A549 (cell line): ENCODE data around the gene SCYGR8. TPM values are rescaled to one million over a fixed set of nuclear protein-coding genes. Genes with fewer than 3 reads are reported as not detected.

Experiments
- ATAC-seq, 2 experiments: fragments of 200-7000 bp in 1 of 2; fragments of >200 bp in 1 of 2; cut with Nextera tagmentation in 1 of 2; cut with Tn5 transposase in 1 of 2; 3 replicates each; pipeline versions ENCODE4 v1.8.0 to v1.9.1; 2018 to 2020; ENCODE audit warnings: mild to moderate bottlenecking in 1 of 2, moderate library complexity in 1 of 2
- CTCF ChIA-PET: fragments of 300-600 bp; sonication (Branson Sonifier 250); formaldehyde crosslinking; extraction: SDS; loops from one replicate; lab custom pipeline; 2021; ENCODE audit warnings: antibody characterized with exemption, inconsistent platforms; lab: Yijun Ruan, JAX
- POLR2A ChIA-PET: fragments of 350-600 bp; formaldehyde crosslinking; extraction: SDS; loops from one replicate; lab custom pipeline; 2021; ENCODE audit warnings: antibody characterized with exemption, inconsistent platforms; lab: Yijun Ruan, JAX
- DNase-seq, 2 experiments: peaks; one replicate each; pipeline versions ENCODE4 v3.0.0 to v3.0.0-alpha.2; 2011 to 2016; ENCODE audit warnings: low read depth in 1 of 2, low spot score in 1 of 2
- FAIRE-seq: peaks from 2 replicates; lab custom pipeline; 2011; peaks lifted over from hg19 to GRCh38; lab: Jason Lieb, UNC
- H3K27ac ChIP-seq, 2 experiments: fragments of >200 bp; sonication (Bioruptor Twin); formaldehyde crosslinking; 3 replicates each; pipeline ENCODE4 v1.5.1; 2016 to 2017
- H3K4me1 ChIP-seq: fragments of >200 bp; sonication (Bioruptor Twin); formaldehyde crosslinking; 3 replicates; pipeline ENCODE4 v1.6.1; 2016
- H3K4me2 ChIP-seq: fragments of >200 bp; sonication (Bioruptor Twin); formaldehyde crosslinking; 3 replicates; pipeline ENCODE4 v1.6.1; 2016
- H3K4me3 ChIP-seq: fragments of >200 bp; sonication (Bioruptor Twin); formaldehyde crosslinking; 3 replicates; pipeline ENCODE4 v1.5.1; 2016
- H3K9me3 ChIP-seq: fragments of >200 bp; sonication (Bioruptor Twin); formaldehyde crosslinking; 3 replicates; pipeline ENCODE4 v1.6.1; 2016
- BCL3 ChIP-seq: fragments of >200 bp; sonication (Bioruptor Twin); formaldehyde crosslinking; IDR thresholded peaks from 3 replicates; pipeline ENCODE4 v1.6.1; 2016
- BHLHE40 ChIP-seq: IDR thresholded peaks from 2 replicates; pipeline ENCODE4 v1.6.1; 2012; ENCODE audit warnings: low read depth, low read length, inconsistent platforms
- CBX2 ChIP-seq: fragments of 200-600 bp; sonication (generic); IDR thresholded peaks from 2 replicates; pipeline ENCODE4 v1.6.1; 2016; ENCODE audit warnings: low read depth, mild to moderate bottlenecking, borderline replicate concordance
- GATA3 ChIP-seq: IDR thresholded peaks from 2 replicates; pipeline ENCODE4 v1.6.1; 2012; ENCODE audit warnings: borderline replicate concordance
- HMGXB4 ChIP-seq: fragments of 250-450 bp; sonication (Bioruptor Pico); IDR thresholded peaks from 2 replicates; pipeline ENCODE4 v1.5.0; 2021; ENCODE audit warnings: mild to moderate bottlenecking, moderate library complexity, borderline replicate concordance
- HOXA7 ChIP-seq: fragments of 250-450 bp; sonication (Bioruptor Pico); IDR thresholded peaks from 2 replicates; pipeline ENCODE4 v1.5.0; 2020; ENCODE audit warnings: mild to moderate bottlenecking, moderate library complexity
- HOXB5 ChIP-seq: fragments of 250-450 bp; sonication (Bioruptor Pico); IDR thresholded peaks from 2 replicates; pipeline ENCODE4 v1.5.0; 2020; ENCODE audit warnings: mild to moderate bottlenecking, moderate library complexity
- JUN ChIP-seq, 2 experiments: fragments of >200 bp; sonication (Bioruptor Twin); formaldehyde crosslinking; IDR thresholded peaks; 2 replicates in 1 of 2; 3 replicates in 1 of 2; pipeline ENCODE4 v1.6.1; 2016 to 2017
- JUNB ChIP-seq: fragments of >200 bp; sonication (Bioruptor Twin); formaldehyde crosslinking; IDR thresholded peaks from 2 replicates; pipeline ENCODE4 v1.6.1; 2016
- KDM1A ChIP-seq: fragments of 200-600 bp; sonication (generic); IDR thresholded peaks from 2 replicates; pipeline ENCODE4 v1.6.1; 2016; ENCODE audit warnings: low read depth, mild to moderate bottlenecking
- KDM5A ChIP-seq: fragments of 200-600 bp; sonication (generic); IDR thresholded peaks from 2 replicates; pipeline ENCODE4 v1.6.1; 2016; ENCODE audit warnings: antibody characterized with exemption, mild to moderate bottlenecking
- MAX ChIP-seq: IDR thresholded peaks from 2 replicates; pipeline ENCODE4 v1.6.1; 2012
- MAZ ChIP-seq: fragments of 150-350 bp; IDR thresholded peaks from 2 replicates; pipeline ENCODE4 v1.6.1; 2014; ENCODE audit warnings: antibody characterized with exemption, low read depth, low read length, borderline replicate concordance
- NPAS2 ChIP-seq: fragments of 250-450 bp; sonication (Bioruptor Pico); IDR thresholded peaks from 2 replicates; pipeline ENCODE4 v1.8.0; 2022; ENCODE audit warnings: mild to moderate bottlenecking, moderate library complexity, borderline replicate concordance
- NR3C1 ChIP-seq: fragments of >200 bp; sonication (Bioruptor Twin); formaldehyde crosslinking; IDR thresholded peaks from 3 replicates; pipeline ENCODE4 v1.6.1; 2017
- POLR2A ChIP-seq: IDR thresholded peaks from 2 replicates; pipeline ENCODE4 v1.6.1; 2012; ENCODE audit warnings: mild to moderate bottlenecking, low read length
- RAD21 ChIP-seq, 2 experiments: fragments of >200 bp in 1 of 2; sonication (Bioruptor Twin) in 1 of 2; formaldehyde crosslinking in 1 of 2; IDR thresholded peaks in 1 of 2; conservative IDR thresholded peaks in 1 of 2; 2 replicates in 1 of 2; 3 replicates in 1 of 2; pipeline ENCODE4 v1.6.1; 2012 to 2018; ENCODE audit warnings: inconsistent platforms in 1 of 2
- RARB ChIP-seq: fragments of 250-450 bp; sonication (Bioruptor Pico); IDR thresholded peaks from 2 replicates; pipeline ENCODE4 v1.8.0; 2021; ENCODE audit warnings: mild to moderate bottlenecking, moderate library complexity
- RCOR1 ChIP-seq: fragments of 150-350 bp; IDR thresholded peaks from 2 replicates; pipeline ENCODE4 v1.6.1; 2014; ENCODE audit warnings: antibody characterized with exemption, low read length, low read depth
- REST ChIP-seq: fragments of 200-600 bp; sonication (generic); IDR thresholded peaks from 2 replicates; pipeline ENCODE4 v1.6.1; 2016; ENCODE audit warnings: antibody characterized with exemption, mild to moderate bottlenecking, moderate library complexity
- RFX5 ChIP-seq: fragments of 450-650 bp; IDR thresholded peaks from 2 replicates; pipeline ENCODE4 v1.7.1; 2014; ENCODE audit warnings: antibody characterized with exemption, mild to moderate bottlenecking, moderate library complexity
- SREBF2 ChIP-seq: fragments of 450-650 bp; IDR thresholded peaks from 2 replicates; pipeline ENCODE4 v1.6.1; 2014; ENCODE audit warnings: mild to moderate bottlenecking, moderate library complexity
- TFCP2L1 ChIP-seq: fragments of 250-450 bp; sonication (Bioruptor Pico); IDR thresholded peaks from 2 replicates; pipeline ENCODE4 v1.5.0; 2021; ENCODE audit warnings: mild to moderate bottlenecking
- USF2 ChIP-seq: fragments of 450-650 bp; IDR thresholded peaks from 2 replicates; pipeline ENCODE4 v1.6.1; 2014; ENCODE audit warnings: antibody characterized with exemption
- ZC3H11A ChIP-seq: fragments of 450-650 bp; IDR thresholded peaks from 2 replicates; pipeline ENCODE4 v1.6.1; 2014; ENCODE audit warnings: antibody characterized with exemption, mild to moderate bottlenecking
- ZFP36 ChIP-seq: fragments of 450-650 bp; IDR thresholded peaks from 2 replicates; pipeline ENCODE4 v1.6.1; 2014; ENCODE audit warnings: borderline replicate concordance; ENCODE audit not compliant: partially characterized antibody
- WGBS: methylation state at CpG from one replicate; pipeline ENCODE4 v1.1.6; 2017; ENCODE audit errors: missing lambda C conversion rate; 5-methylcytosine and 5-hydroxymethylcytosine counted together
- polyA plus RNA-seq, 4 experiments: library from polyadenylated mRNA; depleted of rRNA in 3 of 4; stranded (reverse); fragments of >200 nt; fragmentation: RNase III in 1 of 4; extraction: RNeasy Plus Mini Kit Qiagen cat#74134 plus additional on column Dnase treatment in 1 of 4; gene quantifications; 2 replicates in 3 of 4; 3 replicates in 1 of 4; pipeline ENCODE4 v1.2.3, GENCODE V29; 2011 to 2017
- TF ChIP-seq, protein P1 (sequence below): fragments of >200 bp; sonication (Bioruptor Twin); formaldehyde crosslinking; IDR thresholded peaks from 2 replicates; pipeline ENCODE4 v1.6.1; 2016
- TF ChIP-seq, protein P2 (sequence below): IDR thresholded peaks from 2 replicates; pipeline ENCODE4 v1.6.1; 2012; ENCODE audit warnings: low read depth, borderline replicate concordance

The SCYGR8 gene
- polyA plus RNA-seq, 2 of the 4 experiments (the other 2 are of a cell fraction): not detected

DNA sequence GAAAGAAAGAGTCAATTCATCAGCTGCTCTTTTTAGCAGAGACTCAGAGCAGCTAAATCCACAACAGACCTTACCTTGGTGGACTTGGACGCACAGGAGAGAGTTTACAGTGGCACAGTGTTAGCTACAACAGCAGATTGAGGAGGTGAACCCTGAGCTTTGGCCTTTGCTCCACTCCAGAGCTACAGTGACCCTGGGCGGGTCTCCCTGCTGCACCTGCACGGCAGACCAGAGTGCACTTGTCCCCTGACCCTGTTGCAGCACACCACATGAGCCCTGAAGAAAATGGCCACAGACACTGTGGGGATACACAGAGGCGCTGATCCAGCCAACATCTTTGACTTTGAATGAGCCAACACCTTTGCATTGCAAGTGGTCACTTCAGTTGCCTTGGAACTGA lies 38.8 kb upstream of the SCYGR8 start:
- TF ChIP-seq, protein P1, sequence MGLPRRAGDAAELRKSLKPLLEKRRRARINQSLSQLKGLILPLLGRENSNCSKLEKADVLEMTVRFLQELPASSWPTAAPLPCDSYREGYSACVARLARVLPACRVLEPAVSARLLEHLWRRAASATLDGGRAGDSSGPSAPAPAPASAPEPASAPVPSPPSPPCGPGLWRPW: no peak
- TF ChIP-seq MAX (no peak), KDM5A (no peak), HOXB5 (CRISPR knock-in tag) (no peak), HMGXB4 (no peak), RCOR1 (no peak), HOXA7 (CRISPR knock-in tag) (no peak), SREBF2 (no peak), MAZ (no peak), NPAS2 (no peak), ZC3H11A (no peak), POLR2A (no peak), RARB (CRISPR knock-in tag) (no peak), ZFP36 (no peak), CBX2 (no peak), NR3C1 (no peak), JUNB (no peak), BHLHE40 (no peak), RAD21 (conservative IDR thresholded peaks at IDR 0.05 in 1 of 2, IDR thresholded peaks at IDR 0.05 in 1 of 2) (no peak)
- no peak overlapping the region for H3K4me2 ChIP-seq
- DNase-seq (no peak), ATAC-seq (no peak), FAIRE-seq (no peak)
- WGBS: 96% methylated on average over 4 of the region's 4 CpGs
- no peaks in the 10 kb centered on the region for H3K9me3 ChIP-seq
- no peak overlapping the region for H3K4me3 ChIP-seq
- H3K4me1 ChIP-seq: peaks cover 19% of the 10 kb centered on the region
- ChIA-PET CTCF (interaction anchor here (0.9 to 1.0 kb wide), 3 partner anchors 48 to 300 kb away, joined by 3 read pairs; no protein-coding TSS in a partner anchor), POLR2A (no interaction called here)
- H3K27ac ChIP-seq: no peak overlapping the region

DNA sequence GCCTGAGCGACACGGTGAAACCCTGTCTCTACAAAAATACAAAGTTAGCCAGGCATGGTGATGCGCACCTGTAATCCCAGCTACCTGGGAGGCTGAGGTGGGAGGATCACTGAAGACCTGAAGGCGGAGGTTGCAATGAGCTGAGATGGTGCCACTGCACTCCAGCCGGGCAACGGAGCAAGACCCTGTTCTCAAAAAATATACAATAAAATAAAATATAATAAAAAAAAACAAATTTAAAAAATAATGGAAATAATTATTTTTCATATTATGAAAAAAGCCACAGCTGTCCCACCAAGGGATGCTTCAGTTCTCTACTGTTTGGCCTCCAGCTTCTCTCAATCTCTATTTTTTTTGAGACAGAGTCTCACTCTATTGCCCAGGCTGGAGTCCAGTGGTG lies 38.3 kb upstream of the SCYGR8 start:
- no peak overlapping the region for H3K4me3 ChIP-seq
- POLR2A ChIA-PET: no interaction called here
- no peak overlapping the region for H3K27ac ChIP-seq
- H3K4me2 ChIP-seq: no peak overlapping the region
- CTCF ChIA-PET: interaction anchor here (1.0 kb wide), 1 partner anchor 50 kb away, joined by 3 read pairs; no protein-coding TSS in a partner anchor
- TF ChIP-seq, protein P2, sequence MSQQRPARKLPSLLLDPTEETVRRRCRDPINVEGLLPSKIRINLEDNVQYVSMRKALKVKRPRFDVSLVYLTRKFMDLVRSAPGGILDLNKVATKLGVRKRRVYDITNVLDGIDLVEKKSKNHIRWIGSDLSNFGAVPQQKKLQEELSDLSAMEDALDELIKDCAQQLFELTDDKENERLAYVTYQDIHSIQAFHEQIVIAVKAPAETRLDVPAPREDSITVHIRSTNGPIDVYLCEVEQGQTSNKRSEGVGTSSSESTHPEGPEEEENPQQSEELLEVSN: no peak
- TF ChIP-seq GATA3: no peak
- peaks cover 19% of the 10 kb centered on the region for H3K4me1 ChIP-seq
- 86% methylated on average over 6 of the region's 6 CpGs for WGBS
- FAIRE-seq: no peak
- no peak for ATAC-seq
- DNase-seq: no peak
- no peaks in the 10 kb centered on the region for H3K9me3 ChIP-seq

GRCh38 chr2:227710986-227711385 lies 34.7 kb upstream of the SCYGR8 start:
- H3K4me2 ChIP-seq: no peak overlapping the region
- DNase-seq (no peak), FAIRE-seq (no peak), ATAC-seq (no peak)
- 81% methylated on average over 7 of the region's 7 CpGs for WGBS
- POLR2A ChIA-PET: no interaction called here
- no peaks in the 10 kb centered on the region for H3K4me1 ChIP-seq
- CTCF ChIA-PET: no interaction called here
- H3K4me3 ChIP-seq: no peak overlapping the region
- H3K27ac ChIP-seq: no peak overlapping the region
- H3K9me3 ChIP-seq: no peaks in the 10 kb centered on the region
- no peak for TF ChIP-seq CBX2
- no peak for TF ChIP-seq JUN (IDR thresholded peaks at IDR 0.05)
- TF ChIP-seq USF2: no peak
- TF ChIP-seq HOXB5 (CRISPR knock-in tag): no peak
- TF ChIP-seq SREBF2: no peak
- TF ChIP-seq RAD21 (conservative IDR thresholded peaks at IDR 0.05 in 1 of 2, IDR thresholded peaks at IDR 0.05 in 1 of 2): no peak
- no peak for TF ChIP-seq RFX5
- TF ChIP-seq KDM1A: no peak
- no peak for TF ChIP-seq REST
- TF ChIP-seq BCL3: no peak
- no peak for TF ChIP-seq TFCP2L1 (CRISPR knock-in tag)
